Tibial nerve (tissue), 3 donors: ENCODE measurements around the gene SNX25.

Source experiments
- POLR2A ChIP-seq, 2 donors: fragments of 450-650 bp; IDR thresholded peaks; one replicate each; pipeline ENCODE4 v1.6.1; 2017; ENCODE audit warnings: antibody characterized with exemption in 2 of 2, mild to moderate bottlenecking in 2 of 2, moderate library complexity in 2 of 2
- TF ChIP-seq, protein P1 (sequence below), 5 experiments: fragments of 200-600 bp in 3 of 5; fragments of 450-650 bp in 2 of 5; sonication (generic) in 3 of 5; IDR thresholded peaks; one replicate each; pipeline ENCODE4 v1.5.1; 2016 to 2019; ENCODE audit warnings: antibody characterized with exemption in 5 of 5, mild to moderate bottlenecking in 3 of 5, moderate library complexity in 2 of 5

DNA sequence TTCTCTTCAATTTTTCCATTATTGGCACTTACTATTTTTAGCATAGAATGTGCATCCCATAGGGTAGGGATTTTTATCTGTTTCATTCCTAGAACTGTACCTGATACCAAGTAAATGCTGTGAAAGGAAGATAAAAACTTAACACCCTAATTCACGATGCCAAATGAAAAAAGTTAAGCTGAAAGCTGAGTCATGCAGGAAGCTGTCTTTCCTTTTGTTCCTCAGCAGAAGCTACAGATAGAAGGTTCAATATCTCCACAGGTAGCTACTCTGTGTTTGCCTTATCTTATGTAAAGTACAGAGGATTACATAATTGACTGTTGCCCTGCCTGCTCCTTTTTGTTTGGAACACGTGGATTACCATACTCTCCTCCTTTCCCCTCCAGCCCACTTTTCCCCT is 109.3 kb downstream of the SNX25 start:
- TF ChIP-seq POLR2A (IDR thresholded peaks at IDR 0.05) = no peak
- TF ChIP-seq, protein P1, sequence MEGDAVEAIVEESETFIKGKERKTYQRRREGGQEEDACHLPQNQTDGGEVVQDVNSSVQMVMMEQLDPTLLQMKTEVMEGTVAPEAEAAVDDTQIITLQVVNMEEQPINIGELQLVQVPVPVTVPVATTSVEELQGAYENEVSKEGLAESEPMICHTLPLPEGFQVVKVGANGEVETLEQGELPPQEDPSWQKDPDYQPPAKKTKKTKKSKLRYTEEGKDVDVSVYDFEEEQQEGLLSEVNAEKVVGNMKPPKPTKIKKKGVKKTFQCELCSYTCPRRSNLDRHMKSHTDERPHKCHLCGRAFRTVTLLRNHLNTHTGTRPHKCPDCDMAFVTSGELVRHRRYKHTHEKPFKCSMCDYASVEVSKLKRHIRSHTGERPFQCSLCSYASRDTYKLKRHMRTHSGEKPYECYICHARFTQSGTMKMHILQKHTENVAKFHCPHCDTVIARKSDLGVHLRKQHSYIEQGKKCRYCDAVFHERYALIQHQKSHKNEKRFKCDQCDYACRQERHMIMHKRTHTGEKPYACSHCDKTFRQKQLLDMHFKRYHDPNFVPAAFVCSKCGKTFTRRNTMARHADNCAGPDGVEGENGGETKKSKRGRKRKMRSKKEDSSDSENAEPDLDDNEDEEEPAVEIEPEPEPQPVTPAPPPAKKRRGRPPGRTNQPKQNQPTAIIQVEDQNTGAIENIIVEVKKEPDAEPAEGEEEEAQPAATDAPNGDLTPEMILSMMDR (IDR thresholded peaks at IDR 0.05) = no peak
